SK-N-SH treated with all-trans-retinoic acid at 6 μM for 48 hours (cell line): ENCODE results near the gene CPAMD8.

Experiments
- ARNTL ChIP-seq: fragments of 450-650 bp; formaldehyde crosslinking; IDR thresholded peaks from 2 replicates; pipeline ENCODE4 v1.5.0; 2020; ENCODE audit warnings: low read depth, mild to moderate bottlenecking, moderate library complexity, borderline replicate concordance
- BACH2 ChIP-seq: fragments of 250-450 bp; sonication (Bioruptor Pico); IDR thresholded peaks from 2 replicates; pipeline ENCODE4 v1.9.0; 2021; ENCODE audit warnings: mild to moderate bottlenecking, borderline replicate concordance
- GLIS3 ChIP-seq: fragments of 250-450 bp; sonication (Bioruptor Pico); IDR thresholded peaks from 2 replicates; pipeline ENCODE4 v1.5.0; 2020; ENCODE audit warnings: mild to moderate bottlenecking, moderate library complexity
- ISL1 ChIP-seq: fragments of 250-450 bp; sonication (Bioruptor Pico); IDR thresholded peaks from 2 replicates; pipeline ENCODE4 v2.1.2; 2022; ENCODE audit warnings: mild to moderate bottlenecking, moderate library complexity
- RARB ChIP-seq: fragments of 250-450 bp; sonication (Bioruptor Pico); IDR thresholded peaks from 2 replicates; pipeline ENCODE4 v1.8.0; 2021; ENCODE audit warnings: mild to moderate bottlenecking, moderate library complexity
- TF ChIP-seq, protein P1 (sequence below): fragments of 250-450 bp; sonication (Bioruptor Pico); IDR thresholded peaks from 2 replicates; pipeline ENCODE4 v1.8.0; 2020; ENCODE audit warnings: mild to moderate bottlenecking, moderate library complexity, borderline replicate concordance
- TF ChIP-seq, protein P2 (sequence below): fragments of 250-450 bp; sonication (Bioruptor Pico); IDR thresholded peaks from 2 replicates; pipeline ENCODE4 v1.5.0; 2020; ENCODE audit warnings: mild to moderate bottlenecking, moderate library complexity

DNA sequence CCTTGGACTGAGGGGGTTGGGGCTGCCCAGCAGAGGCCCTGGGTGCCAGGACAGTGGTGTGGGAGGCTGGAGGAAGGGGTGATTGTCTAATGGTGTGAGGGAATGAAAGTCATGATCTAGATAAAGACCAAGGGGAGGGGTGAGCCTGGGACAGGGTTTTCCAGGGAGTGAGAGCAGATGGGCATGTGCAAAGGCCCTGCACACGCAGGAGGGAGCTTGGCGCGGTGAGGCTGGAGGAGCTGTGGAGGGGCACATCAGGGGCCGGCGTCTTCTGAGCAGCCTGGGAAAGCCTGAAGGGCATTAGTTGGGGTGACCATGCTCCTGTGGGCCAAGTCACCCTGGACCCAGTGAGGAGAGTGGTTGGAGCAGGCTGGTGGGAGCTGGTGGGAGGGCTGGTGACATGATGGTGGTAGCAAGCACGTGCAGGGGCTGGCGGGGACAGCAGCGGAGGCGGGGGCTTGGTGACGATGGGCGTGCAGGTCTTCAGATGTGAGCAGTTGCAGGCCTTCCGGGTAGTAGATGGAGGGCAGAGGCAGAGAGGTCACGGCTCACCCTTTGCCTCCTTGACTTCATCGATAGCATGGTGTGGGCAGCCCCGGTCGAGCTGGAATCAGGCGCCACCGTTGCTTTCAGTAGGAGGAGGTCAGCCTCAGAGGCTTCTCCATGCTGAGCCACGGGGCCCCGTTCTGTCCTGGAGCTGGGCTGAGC is 158.0 kb downstream of the CPAMD8 start:
- no peak for TF ChIP-seq ARNTL (CRISPR knock-in tag)
- TF ChIP-seq, protein P1, sequence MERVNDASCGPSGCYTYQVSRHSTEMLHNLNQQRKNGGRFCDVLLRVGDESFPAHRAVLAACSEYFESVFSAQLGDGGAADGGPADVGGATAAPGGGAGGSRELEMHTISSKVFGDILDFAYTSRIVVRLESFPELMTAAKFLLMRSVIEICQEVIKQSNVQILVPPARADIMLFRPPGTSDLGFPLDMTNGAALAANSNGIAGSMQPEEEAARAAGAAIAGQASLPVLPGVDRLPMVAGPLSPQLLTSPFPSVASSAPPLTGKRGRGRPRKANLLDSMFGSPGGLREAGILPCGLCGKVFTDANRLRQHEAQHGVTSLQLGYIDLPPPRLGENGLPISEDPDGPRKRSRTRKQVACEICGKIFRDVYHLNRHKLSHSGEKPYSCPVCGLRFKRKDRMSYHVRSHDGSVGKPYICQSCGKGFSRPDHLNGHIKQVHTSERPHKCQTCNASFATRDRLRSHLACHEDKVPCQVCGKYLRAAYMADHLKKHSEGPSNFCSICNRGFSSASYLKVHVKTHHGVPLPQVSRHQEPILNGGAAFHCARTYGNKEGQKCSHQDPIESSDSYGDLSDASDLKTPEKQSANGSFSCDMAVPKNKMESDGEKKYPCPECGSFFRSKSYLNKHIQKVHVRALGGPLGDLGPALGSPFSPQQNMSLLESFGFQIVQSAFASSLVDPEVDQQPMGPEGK (CRISPR knock-in tag), result no peak
- no peak for TF ChIP-seq GLIS3 (CRISPR knock-in tag)
- TF ChIP-seq, protein P2, sequence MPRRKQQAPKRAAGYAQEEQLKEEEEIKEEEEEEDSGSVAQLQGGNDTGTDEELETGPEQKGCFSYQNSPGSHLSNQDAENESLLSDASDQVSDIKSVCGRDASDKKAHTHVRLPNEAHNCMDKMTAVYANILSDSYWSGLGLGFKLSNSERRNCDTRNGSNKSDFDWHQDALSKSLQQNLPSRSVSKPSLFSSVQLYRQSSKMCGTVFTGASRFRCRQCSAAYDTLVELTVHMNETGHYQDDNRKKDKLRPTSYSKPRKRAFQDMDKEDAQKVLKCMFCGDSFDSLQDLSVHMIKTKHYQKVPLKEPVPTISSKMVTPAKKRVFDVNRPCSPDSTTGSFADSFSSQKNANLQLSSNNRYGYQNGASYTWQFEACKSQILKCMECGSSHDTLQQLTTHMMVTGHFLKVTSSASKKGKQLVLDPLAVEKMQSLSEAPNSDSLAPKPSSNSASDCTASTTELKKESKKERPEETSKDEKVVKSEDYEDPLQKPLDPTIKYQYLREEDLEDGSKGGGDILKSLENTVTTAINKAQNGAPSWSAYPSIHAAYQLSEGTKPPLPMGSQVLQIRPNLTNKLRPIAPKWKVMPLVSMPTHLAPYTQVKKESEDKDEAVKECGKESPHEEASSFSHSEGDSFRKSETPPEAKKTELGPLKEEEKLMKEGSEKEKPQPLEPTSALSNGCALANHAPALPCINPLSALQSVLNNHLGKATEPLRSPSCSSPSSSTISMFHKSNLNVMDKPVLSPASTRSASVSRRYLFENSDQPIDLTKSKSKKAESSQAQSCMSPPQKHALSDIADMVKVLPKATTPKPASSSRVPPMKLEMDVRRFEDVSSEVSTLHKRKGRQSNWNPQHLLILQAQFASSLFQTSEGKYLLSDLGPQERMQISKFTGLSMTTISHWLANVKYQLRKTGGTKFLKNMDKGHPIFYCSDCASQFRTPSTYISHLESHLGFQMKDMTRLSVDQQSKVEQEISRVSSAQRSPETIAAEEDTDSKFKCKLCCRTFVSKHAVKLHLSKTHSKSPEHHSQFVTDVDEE (CRISPR knock-in tag), result no peak
- no peak for TF ChIP-seq BACH2 (CRISPR knock-in tag)
- TF ChIP-seq RARB (CRISPR knock-in tag), result no peak
- no peak for TF ChIP-seq ISL1 (CRISPR knock-in tag)
